HG03558 (cell line): Measurements from ENCODE around the gene CDK9.

Source experiments
- ATAC-seq: cut with Tn5 transposase; IDR thresholded peaks from one replicate; pipeline ENCODE4 v1.9.1; 2021; ENCODE audit warnings: moderate number of reproducible peaks; ENCODE audit not compliant: unreplicated experiment; ENCODE audit errors: extremely low read depth

Gene CDK9

DNA sequence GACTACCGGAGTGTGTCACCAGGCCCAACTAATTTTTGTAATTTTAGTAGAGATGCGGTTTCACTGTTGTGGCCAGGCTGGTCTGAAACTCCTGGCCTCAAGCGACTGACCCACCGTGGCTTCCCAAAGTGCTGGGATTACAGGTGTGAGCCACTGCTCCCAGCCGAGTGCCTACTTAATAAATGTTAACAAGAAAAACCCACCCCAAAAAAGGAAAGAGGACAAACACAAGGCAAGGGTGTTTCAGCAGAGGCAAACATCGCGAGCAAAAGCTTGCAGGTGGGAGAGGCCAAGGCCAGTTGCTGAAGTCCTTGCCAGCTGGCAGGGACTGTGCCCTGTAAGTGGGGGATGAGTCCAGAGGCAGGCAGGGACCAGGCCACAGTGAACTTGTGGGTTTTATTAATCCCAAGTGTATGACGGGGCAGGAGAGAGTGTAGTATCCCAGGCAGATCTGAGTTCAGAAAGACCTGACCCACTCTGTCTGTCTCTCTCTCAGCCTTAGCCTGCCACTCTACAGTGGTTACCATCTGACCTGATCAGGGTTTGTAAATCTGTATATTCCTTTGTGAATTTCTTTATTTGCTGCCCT lies 10.5 kb downstream of the CDK9 start:
- ATAC-seq, result no peak

DNA sequence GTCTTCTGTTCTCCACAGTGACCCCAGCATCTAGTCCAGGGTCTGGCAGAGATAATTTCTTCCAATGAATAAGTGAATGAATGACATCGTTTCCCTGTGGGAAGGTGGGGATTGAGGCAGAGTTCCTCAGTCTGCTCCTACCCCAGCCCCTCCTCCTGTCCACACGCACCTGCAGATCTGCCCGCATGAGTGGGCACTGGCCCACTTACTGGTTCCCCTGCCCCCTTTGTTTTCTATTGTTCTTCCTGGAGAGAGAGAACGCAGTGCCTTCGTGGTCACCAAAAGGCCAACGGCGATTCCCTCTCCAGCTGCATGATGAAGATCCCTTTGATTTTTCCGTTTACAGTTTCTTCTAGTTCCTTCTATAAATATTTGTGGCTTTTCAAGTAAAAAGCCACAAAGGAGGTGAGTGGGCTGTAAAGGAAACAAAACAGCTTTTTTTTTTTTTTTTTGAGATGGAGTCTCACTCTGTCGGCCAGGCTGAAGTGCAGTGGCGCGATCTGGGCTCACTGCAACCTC lies 11.1 kb downstream of the CDK9 start:
- ATAC-seq, result no peak

DNA sequence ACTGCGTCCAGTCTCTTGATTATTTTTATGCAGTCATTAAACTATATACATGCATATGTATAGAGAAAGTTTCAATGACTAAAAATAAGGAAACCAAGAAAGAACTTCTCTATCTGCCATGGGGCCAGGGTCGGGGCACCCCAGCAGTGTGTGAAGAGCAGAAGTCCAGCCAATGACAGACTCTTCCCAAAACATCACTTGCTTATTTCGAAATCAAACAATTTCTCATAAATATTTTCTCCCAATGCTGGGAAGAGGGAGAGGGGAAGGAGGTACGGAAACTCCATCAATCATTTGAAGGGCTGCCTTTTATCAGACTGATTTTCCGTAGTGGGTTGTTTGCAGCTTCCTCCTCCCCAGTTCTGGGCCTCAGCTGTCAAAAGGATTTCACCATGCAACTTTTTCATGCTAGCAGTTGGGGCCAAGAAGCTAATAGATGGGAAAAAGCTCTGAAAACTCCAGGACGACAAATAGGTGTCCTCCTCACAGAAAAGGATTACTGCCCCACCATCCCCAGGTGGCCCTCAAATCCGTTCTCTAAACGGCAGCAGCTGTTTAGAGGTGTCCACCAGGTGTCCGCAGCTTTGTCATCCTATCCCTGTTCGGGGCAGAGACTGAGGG lies 16.2 kb downstream of the CDK9 start:
- no peak for ATAC-seq

GRCh38 chr9:127802576-127803443 lies 17.0 kb downstream of the CDK9 start, which contains the start of gene FPGS:
TSS of gene FPGS (plus strand) at chr9:127802882. CDS start at chr9:127802925, 43 bp downstream.
- no peak for ATAC-seq

GRCh38 chr9:127803507-127804352 lies 17.9 kb downstream of the CDK9 start:
- no peak for ATAC-seq

- ATAC-seq, result no peak
Measured at GRCh38 chr9:127805620-127806019, 19.8 kb downstream of the CDK9 start.

GRCh38 chr9:127806871-127807270 lies 21.0 kb downstream of the CDK9 start:
- no peak for ATAC-seq

DNA sequence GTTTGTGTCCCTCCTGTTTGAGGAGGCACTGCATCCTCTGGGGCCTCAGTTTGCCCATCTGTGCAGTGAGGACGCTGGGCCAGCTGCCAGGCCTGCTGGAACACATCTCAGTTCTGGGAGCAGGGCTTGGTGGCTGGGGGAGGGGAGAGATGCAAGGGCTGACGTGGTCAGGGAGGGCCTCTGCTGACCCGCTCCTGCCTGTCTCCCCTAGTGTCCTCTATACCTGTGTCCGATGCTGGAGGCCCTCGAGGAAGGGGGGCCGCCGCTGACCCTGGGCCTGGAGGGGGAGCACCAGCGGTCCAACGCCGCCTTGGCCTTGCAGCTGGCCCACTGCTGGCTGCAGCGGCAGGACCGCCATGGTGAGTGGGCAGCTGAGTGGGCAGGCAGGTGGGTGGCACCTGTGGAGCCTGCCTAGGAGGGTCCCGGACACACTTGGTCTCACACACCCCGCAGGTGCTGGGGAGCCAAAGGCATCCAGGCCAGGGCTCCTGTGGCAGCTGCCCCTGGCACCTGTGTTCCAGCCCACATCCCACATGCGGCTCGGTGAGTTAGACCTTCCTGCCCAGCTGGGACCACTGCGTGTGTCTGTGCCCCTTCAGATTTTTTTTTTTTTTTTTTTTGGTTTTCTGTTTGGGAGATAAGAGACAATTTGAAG lies 22.6 kb downstream of the CDK9 start:
- ATAC-seq, result no peak

- ATAC-seq, result no peak
Measured at GRCh38 chr9:127809002-127809539, 23.2 kb downstream of the CDK9 start.

DNA sequence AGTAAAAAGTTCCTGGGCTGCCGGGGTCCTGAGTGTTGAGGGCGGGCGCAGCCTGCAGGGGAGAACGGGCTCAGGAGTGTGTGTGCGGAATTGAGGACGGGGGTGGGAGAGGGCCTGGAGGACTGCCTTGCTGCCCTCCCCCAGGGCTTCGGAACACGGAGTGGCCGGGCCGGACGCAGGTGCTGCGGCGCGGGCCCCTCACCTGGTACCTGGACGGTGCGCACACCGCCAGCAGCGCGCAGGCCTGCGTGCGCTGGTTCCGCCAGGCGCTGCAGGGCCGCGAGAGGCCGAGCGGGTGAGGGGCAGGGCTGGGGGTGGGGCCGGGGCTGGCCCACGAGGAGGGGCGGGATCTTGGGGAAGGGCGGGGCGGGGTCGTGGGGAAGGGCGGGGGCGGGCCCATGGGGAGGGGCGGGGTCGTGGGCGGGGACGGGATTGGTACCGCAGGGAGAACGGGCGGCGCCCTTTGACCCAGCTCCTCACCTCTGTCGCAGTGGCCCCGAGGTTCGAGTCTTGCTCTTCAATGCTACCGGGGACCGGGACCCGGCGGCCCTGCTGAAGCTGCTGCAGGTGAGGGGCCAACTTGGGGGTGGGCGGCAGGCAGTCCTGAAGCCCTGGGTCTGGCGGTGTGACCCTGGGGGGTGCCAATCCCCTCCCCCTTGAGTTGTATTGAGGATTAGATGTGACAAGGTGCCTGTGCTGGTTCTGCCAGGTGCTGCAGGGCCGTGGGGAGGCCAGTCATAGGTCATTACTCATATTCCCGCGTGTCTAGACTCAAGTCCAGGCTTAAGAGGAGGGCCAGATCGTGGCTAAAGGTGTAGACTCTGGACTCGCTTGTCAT lies 23.9 kb downstream of the CDK9 start:
- ATAC-seq, result no peak

GRCh38 chr9:127810378-127811187 lies 24.7 kb downstream of the CDK9 start:
- no peak for ATAC-seq

DNA sequence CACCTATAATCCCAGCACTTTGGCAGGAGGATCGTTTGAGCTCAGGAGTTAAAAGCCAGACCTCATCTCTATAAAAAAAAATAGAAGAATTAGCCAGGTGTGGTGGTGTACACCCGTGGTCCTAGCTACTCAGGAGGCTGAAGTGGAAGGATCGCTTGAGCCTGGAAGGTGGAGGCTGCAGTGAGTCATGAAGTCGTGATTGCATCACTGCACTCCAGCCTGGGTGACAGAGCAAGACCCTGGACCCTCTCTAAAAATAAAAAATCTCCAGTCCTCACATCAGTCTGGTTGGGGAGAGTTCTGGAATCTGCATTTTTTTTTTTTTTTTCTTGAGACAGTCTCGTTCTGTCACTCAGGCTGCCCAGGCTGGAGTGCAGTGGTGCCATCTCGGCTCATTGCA lies 26.2 kb downstream of the CDK9 start:
- ATAC-seq, result no peak

GRCh38 chr9:127812936-127813675 lies 27.3 kb downstream of the CDK9 start:
- no peak for ATAC-seq

- ATAC-seq, result no peak
Measured at GRCh38 chr9:127813686-127814226, 27.9 kb downstream of the CDK9 start.

- no peak for ATAC-seq
Measured at GRCh38 chr9:127814619-127815511, 29.0 kb downstream of the CDK9 start.
